ENCODE results near the gene MLN.

Gene MLN

DNA sequence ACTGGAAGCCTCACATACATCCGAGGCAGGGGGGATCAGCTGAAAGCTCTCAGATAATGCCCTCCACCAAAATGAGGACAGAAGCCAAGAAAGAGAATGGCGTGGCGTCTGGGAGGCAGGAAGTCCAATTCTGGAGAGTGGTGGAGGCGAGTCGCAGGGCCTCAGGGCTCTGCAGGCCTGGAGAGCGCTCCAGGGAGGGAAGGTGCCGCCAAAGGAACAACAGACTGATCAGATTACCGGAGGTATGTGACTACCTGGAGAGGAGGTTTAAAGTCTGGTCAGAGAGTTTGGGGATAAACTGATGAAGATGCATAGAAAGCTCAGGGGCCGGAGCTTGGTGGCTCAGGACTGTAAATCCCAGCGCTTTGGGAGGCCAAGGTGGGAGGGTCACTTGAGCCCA is 45.9 kb downstream of the MLN start:
- no peak for FAIRE-seq
- no peak for DNase-seq (ENCODE audit: insufficient read length, low spot score)

GRCh38 chr6:33757113-33757512 is 46.7 kb downstream of the MLN start:
- no peak for FAIRE-seq
- DNase-seq (ENCODE audit: insufficient read length, low spot score): no peak

DNA sequence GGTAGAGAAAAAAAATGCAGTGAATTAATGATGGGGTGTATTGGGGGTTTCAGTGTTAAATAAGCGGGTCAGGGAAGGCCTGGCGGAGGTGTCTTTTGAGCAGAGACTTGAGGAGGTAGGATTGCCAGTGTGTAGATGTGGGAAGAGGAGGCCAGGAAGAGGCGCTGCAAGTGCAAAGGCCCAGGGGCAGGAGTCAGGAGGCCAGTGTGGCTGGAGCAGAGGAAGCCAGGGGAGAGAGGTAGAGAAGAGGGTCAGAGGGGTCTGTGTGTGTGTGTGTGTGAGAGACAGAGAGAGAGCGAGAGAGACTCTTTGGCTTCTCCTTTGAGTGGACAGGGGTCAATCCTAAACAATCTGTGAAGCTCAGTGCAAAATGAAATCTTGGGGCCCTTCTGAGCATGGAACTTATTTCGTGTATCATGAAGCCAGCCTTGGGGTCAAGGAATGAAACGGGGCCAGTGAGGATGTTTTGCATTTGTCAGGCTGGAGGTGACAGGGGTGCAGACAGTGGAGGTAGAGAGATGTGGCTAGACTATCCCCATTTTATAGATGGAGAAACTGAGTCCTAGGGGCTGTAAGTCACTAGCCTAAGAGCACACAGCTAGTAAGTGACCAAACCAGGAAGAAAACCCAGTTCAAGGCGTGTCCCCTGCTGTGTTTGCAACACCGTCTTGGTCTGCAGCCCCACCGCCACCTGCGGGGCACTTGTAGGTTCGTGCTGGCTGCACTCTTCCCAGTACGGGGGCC is 47.4 kb downstream of the MLN start:
- FAIRE-seq (peak; percentile 57), DNase-seq (ENCODE audit: insufficient read length, low spot score) (no peak)

DNA sequence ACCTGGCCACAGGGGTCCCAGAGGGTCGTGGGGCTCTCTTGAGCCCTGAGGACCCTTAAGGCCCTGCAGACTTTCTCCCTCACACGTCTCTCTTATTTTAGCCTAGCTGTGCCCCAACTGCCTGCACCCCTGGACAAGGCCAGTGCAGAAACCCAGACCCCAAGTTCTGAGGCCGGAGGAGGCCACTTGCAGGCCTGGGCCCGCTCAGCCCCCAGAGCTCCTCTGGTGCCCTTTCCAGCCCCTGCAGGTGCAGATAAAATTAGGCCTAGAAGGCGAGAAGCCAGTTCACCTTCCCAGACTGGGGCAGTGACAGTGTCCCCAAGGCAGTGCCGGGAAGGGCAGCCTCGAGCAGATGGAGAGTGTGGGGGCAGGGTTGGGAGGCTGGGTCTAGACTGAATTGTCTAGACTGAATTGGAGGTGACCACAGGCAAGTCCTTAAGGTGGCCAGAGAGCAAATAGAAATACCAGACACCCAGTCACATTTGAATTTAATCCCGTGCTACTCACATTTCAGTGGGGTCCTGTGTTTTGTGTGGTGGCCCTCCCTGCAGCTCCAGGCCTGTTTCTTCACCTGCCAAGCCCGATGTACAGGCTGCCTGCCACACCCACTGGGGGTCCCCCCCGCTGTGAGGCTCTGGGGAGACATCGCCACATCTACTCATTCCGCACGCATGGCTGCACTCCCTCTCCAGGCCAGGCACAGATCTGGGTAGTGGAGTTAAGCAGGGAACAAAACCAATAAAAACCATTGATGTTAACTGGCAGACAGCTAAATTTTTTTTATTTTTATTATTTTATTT is 48.5 kb downstream of the MLN start:
- no peak for DNase-seq (ENCODE audit: insufficient read length, low spot score)
- no peak for FAIRE-seq

GRCh38 chr6:33754222-33754621 is 49.6 kb downstream of the MLN start:
- FAIRE-seq: no peak

GRCh38 chr6:33752646-33753015 is 51.2 kb downstream of the MLN start:
- FAIRE-seq: no peak

More at GRCh38 chr6:33754222-33754621, 49.6 kb downstream of the MLN start:
- no peak for DNase-seq (ENCODE audit: insufficient read length, low spot score)

DNA sequence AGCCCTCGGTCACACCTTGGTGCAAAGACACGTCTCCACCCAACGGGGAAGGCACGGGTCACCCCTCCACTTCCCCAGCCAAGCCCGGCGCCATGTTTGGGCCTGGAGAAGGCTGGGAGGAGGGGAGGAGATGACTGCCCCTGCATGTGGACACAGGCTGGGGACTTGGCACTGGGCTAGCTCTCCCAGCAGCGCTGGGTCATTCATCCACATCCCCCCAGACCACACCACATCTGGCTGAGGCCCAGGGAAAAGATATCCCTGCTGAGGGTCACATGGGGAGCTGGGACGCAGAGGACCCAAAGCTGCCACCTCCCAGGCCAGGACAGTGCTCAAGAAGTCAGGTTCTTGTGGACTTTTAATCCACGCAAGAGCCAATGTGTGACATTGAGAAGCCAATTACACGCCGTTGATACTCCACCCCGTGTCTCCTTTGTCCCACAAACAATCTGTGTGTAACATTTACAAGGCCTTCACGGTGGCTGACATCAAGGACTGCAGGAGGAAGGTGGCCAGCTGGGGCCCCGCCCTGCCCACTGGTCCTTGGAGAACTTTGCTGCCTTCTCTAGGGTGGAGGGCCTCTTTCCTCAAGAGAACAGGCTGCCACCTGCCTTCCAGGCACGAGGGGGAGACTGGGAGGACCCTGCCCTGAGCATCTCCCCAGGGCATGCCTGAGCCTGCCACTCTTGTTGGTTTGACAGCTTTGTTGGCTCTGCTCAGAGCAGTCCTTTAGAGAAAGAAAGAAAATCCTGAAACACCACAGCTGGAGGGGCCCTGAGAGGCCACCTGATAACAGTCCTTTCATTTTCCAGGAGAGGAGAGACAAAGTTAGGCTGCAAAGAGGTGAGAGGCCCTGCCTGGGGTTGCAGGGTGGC is 51.8 kb downstream of the MLN start:
- DNase-seq (ENCODE audit: insufficient read length, low spot score) (peak; percentile 50), FAIRE-seq (peak; percentile 76)

More at GRCh38 chr6:33752646-33753015, 51.2 kb downstream of the MLN start:
- no peak for DNase-seq (ENCODE audit: insufficient read length, low spot score)

DNA sequence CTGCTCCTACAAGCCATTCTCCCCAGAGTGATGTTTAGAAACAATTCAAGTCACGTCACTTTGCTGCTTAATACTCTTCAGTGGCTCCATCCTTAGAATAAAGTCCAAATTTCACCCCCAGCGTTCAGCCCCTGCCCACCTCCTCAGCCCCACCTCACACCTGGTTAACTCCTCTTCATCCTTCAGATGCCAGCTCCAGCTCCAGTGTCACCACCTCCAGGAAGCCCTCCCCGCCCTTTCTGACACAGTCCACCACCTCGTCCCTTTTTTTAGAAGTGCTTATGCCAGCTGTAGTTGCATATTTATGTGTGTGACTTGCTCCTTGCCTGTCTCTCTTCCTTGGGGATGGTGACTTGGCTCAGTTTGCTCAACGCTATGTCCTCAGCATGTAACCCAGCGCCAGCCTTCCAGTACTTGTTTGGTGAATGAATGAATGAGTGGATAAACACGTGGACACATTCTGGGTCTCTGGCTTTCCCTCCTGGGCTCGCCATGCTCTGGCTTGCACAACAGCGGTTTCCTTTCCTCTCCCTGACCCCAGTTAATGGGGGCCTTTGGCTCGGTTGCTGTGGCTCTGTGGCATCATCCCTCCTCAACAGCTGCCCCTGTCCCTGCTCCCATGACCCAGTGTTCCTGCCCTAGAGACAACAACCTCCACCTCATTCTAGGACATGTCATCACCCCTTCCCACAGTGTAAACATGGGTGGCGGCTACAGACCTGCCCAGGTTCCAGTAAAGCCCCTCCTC is 53.4 kb downstream of the MLN start:
- FAIRE-seq: peak; percentile 55
- no peak for DNase-seq (ENCODE audit: insufficient read length, low spot score)

GRCh38 chr6:33749401-33749800 is 54.4 kb downstream of the MLN start:
- FAIRE-seq (no peak), DNase-seq (ENCODE audit: insufficient read length, low spot score) (no peak)

DNA sequence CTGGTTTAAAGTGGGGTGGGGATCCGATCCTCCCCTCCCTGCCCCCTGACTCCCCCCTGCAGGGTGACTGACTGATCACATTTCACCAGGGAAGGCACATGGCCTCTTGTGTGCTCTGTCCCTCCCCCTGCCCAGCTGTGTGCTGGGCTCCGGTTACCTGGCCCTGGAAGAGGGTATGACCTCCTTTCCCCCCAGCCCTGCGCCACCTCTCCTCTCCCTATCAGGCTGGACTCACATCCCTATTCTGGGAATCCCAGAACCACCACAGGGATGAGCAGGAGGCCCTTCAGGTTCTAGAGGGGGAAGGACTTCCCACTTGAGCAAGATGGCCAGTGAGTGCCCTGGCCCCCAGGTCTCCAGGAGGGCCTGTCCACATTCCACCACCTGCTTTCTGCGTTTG is 55.0 kb downstream of the MLN start:
- FAIRE-seq (no peak), DNase-seq (ENCODE audit: insufficient read length, low spot score) (no peak)

GRCh38 chr6:33747823-33748222 is 56.0 kb downstream of the MLN start:
- DNase-seq (ENCODE audit: insufficient read length, low spot score) (no peak), FAIRE-seq (no peak)

DNA sequence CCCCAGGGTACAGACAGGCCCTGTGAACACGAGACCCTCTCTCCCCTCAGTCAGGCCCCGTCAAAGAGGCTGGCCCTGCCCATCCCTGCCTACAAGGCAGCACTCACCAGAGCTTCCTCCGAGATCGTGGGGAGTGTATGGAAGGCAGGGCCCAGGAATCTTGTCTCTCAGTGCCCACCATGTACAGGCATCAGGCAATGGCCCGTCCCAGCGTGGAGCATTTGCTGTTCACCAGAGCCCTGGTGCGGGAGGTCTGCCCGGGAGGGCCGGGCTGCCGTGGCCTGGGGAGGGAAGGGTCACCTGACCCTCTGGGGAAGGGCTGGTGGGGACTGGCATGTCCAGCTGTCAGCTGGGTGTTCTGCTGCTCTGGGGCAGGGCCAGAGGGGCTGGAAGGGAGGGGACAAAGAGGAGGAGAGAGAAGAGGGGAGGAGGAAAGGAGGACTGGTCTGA is 57.1 kb downstream of the MLN start, which contains the start of gene IP6K3:
TSS of gene IP6K3 (minus strand) at position 255 of the 450 bp plus-strand sequence. CDS start 11,429 bp downstream, outside the sequence.
- FAIRE-seq (peak; percentile 73), DNase-seq (ENCODE audit: insufficient read length, low spot score) (no peak)

DNA sequence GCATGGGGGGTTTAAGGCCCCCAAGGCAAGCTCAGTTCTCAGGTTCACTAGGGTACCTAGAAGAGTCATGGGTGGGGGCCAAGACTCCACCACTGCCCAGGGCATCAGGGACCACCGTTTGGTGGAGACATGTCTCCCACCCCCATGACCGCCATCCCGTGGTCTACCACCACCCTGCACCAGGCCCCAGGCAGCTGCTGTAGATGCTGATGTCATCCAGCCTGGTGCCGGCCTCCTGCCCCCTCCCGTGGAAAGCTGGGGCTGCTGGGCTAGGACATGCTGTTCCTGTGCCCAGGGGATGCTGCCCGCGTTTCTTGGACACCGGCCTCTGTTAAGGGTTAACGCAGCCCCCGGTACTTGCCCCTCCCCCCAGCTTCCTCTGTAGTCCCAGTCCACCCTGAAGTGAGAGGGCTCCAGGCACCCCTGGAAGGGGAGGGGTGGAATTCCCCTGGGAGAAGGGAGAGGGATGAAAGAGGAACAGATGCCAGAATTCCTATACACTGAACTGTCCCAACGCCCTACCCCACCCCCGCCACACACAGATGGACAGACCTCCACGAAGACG is 57.7 kb downstream of the MLN start:
- DNase-seq (ENCODE audit: insufficient read length, low spot score) (peak; percentile 67), FAIRE-seq (peak; percentile 93)

DNA sequence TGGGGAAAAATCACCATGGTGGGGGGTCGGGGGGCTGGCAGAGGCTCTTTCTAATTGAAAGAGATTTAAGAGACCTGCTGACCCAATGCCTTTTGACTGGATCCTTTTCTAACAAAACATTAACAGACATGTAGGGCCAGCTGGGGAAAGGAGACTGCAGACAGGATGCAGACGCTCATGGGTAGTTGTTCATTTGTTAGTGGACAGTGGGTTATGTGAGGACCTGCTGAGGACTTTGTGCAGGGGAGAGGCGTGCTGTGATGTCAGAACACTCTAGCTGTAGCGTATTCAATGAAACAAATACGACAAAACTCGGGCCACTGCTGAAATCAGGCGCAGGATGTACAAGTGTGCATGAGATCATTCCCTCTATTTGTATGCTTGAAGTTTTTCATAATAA is 58.3 kb downstream of the MLN start:
- DNase-seq (ENCODE audit: insufficient read length, low spot score) (no peak), FAIRE-seq (no peak)

DNA sequence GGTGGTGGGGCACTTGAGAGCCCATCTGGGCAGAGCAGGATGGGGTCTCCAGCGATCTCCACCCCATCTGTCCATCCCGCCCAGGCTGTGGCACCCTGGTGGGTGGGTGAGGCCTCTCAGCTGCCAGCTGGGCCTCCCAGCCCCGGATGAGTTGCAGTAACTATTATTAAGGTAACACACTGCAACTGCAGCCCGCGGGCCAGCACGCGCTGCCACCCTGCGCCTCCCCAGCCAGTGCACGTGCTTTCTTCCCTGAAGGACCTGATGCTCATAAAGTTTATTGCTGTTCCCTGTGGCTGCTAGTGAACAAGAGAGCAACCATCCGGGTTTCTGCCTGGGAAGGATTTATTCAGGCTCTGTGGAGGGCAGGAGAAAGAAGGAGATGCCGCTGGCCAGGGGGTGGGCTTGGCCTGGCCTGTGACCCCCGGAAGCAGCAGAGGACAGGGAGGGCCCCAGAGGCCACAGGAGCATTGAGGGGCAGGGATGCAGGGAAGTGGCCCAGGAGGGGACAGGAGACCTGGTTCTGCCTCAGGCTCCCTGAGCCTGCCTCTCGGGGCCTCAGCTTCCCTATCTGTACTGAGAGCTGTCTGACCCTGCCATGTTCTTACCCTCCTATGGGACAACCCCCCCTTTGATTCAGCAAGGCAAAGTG is 58.8 kb downstream of the MLN start:
- DNase-seq (ENCODE audit: insufficient read length, low spot score) (no peak), FAIRE-seq (no peak)
